C4-2B (cell line): ENCODE data around the gene SMIM8.
A peak's percentile ranks its signal among the peaks of the same experiment; 100 is the strongest.

ENCODE experiments used
- H3K27ac ChIP-seq: fragments of 450-650 bp; 2 replicates; pipeline ENCODE4 v1.5.1; 2017
- CTCF ChIP-seq: fragments of 450-650 bp; conservative IDR thresholded peaks from 2 replicates; pipeline ENCODE4 v1.5.1; 2017; ENCODE audit warnings: mild to moderate bottlenecking
- ZFX ChIP-seq: fragments of 450-650 bp; IDR thresholded peaks from 2 replicates; pipeline ENCODE4 v1.6.1; 2017

SMIM8 gene

DNA sequence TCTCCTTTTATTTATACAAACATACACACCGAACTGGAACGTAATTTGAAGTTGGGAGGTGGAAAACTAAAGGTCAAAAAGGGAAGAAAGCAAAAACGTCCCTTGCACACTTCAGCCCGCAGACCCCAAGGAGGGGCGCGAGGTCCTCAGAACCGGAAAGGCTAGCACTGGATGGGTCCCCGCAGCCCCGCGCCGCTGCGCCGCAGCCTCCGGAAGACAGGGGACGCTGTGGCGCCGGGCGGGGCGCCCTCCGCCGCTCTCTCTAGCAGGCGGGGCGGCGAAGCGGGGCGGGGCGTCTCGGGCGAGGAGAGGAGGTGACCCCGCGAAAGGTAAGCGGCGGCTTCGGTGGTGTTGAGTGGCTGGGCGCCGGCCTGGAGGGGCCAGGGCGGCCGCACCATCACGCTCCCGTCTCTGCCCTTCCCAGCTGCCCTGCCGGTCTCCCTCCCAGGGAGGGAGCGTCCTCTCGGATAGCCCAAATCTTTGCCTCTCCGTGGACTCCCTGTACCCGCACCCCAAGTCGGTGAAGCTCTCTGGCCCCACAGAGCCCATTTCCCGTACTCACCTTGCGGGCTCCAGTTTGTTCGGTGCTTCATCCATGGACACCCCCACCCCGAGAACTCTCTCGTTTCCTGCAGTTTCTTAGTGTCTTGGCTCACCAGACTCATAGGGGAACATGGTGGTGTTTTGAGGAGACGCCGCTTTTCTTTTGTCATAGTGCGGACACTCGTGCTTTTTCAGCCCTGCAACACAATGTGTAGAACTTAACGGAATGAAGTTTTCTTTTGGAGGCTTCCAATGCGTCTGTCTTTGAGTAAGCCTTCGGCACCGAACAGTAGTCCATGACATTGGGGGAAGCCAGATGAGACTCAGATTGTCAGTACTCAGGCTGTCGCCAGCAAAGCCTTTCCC is at the start of gene SMIM8:
Gene SMIM8, plus strand, starts transcription at position 285 of the 909 bp plus-strand sequence. CDS start 14,444 bp downstream, outside the sequence.
- peak within 1 kb of the TSS; percentile 73 for H3K27ac ChIP-seq

GRCh38 chr6:87274660-87275274 is 47.6 kb upstream of the SMIM8 start:
- no peak overlapping the region for H3K27ac ChIP-seq
- TF ChIP-seq ZFX (no peak), CTCF (no peak)

More for the DNA sequence above, at the start of gene SMIM8:
- peak; percentile 83 for TF ChIP-seq CTCF
- TF ChIP-seq ZFX = no peak

- no peak for TF ChIP-seq CTCF
- no peak for TF ChIP-seq ZFX
- H3K27ac ChIP-seq = no peak overlapping the region
Observed at GRCh38 chr6:87276624-87277023, 45.8 kb upstream of the SMIM8 start.

GRCh38 chr6:87277123-87277522 is 45.3 kb upstream of the SMIM8 start:
- TF ChIP-seq ZFX (no peak), CTCF (peak; percentile 11)
- no peak overlapping the region for H3K27ac ChIP-seq

GRCh38 chr6:87279196-87279595 is 43.2 kb upstream of the SMIM8 start:
- H3K27ac ChIP-seq = no peak overlapping the region
- TF ChIP-seq CTCF = no peak
- no peak for TF ChIP-seq ZFX

DNA sequence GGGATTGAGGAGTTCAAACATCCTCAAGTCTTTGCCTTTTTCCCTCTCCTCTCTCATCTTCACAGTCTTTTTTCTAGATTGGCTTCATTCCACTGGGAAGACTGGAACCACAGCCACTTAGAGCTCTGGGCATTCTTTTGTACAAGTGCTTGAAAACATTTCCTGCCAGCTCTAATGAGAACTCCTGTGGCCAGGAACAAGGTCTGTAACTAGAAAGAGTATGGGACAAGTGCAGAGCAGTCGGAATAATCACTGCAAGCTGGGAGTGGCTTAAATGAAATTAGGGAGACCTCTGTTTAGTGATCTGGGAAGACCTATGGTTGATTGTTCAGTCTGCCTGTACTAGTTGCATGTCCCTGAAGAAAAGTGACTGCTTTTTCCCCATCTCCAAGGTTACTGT is 41.0 kb upstream of the SMIM8 start:
- no peak overlapping the region for H3K27ac ChIP-seq
- no peak for TF ChIP-seq ZFX
- TF ChIP-seq CTCF = no peak

DNA sequence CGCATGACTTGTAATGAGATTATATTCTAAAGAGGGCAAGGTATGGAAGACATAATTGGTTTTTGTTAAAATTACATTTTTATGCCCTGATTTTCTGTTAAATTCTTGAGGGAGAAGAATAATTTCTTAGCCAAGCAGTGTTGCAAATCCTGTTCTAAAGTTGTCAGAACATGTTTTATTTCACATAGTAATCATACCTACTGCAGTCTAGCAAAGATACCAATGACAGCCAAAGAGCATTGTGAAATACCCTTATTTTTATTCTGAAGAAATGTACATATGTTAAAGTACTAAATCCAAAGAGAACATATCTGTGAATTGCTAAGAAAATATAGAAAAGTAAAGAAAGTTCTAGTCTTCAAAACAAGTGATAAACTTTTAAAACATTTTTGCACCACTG is 39.6 kb upstream of the SMIM8 start:
- TF ChIP-seq CTCF = no peak
- TF ChIP-seq ZFX = no peak
- H3K27ac ChIP-seq = no peak overlapping the region
